Measurements from ENCODE around the gene PSMD9.

PSMD9 gene

DNA sequence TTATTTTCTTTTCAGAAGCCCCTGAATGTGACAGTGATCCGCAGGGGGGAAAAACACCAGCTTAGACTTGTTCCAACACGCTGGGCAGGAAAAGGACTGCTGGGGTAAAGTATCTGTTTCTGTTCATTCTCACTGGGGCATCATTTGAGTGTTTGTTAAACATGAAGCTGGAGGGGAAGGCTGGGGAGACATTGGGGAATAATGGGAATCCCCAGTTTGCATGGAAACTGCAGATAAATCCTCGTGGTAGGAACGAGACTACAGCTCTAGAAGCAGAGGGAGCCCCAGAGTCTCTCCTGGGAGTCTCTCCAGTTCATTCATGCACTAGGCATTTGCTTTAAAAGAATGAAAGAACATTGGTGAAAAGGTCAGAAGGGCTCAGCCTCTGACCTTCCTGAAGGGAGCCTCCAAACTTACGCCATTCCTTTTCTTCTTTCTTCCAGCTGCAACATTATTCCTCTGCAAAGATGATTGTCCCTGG lies 27.3 kb downstream of the PSMD9 start:
- Histone ChIP-seq H2AFZ (ENCODE audit: low read depth, low read length) (no peak overlapping the region), H3K4me2 (ENCODE audit: insufficient read depth, low read length) (no peak overlapping the region), H3K79me2 (ENCODE audit: insufficient read depth, low read length) (peaks cover 3% of the 10 kb centered on the region; the same call in 1 of the 2 replicates), H3K36me3 (ENCODE audit: insufficient read depth, low read length) (peaks cover 48% of the 10 kb centered on the region), H3K27ac (ENCODE audit: low read length) (no peak overlapping the region), H3K9me3 (ENCODE audit: insufficient read depth, low read length, severe bottlenecking) (no peaks in the 10 kb centered on the region), H3K4me1 (ENCODE audit: insufficient read depth, low read length) (peaks cover 14% of the 10 kb centered on the region), H4K20me1 (ENCODE audit: insufficient read depth, low read length) (no peaks in the 10 kb centered on the region), H3K27me3 (ENCODE audit: insufficient read depth, low read length, poor library complexity) (no peaks in the 10 kb centered on the region), H3K4me3 (ENCODE audit: low read depth in 1 of 2, low read length in 2 of 2) (no peak overlapping the region), H3K9ac (ENCODE audit: low read depth, low read length) (no peak overlapping the region)
- DNase-seq (no peak), ATAC-seq (ENCODE audit: insufficient read depth, low read depth) (no peak)
- TF ChIP-seq EZH2 (IDR thresholded peaks at IDR 0.05; ENCODE audit: borderline replicate concordance, low read depth, low read length, severe bottlenecking) (no peak), CTCF (IDR thresholded peaks at IDR 0.05; ENCODE audit: borderline replicate concordance, extremely low read depth, low read length, poor library complexity, severe bottlenecking) (no peak)

- no peak for TF ChIP-seq EZH2 (IDR thresholded peaks at IDR 0.05; ENCODE audit: borderline replicate concordance, low read depth, low read length, severe bottlenecking)
- peak; percentile 51 for TF ChIP-seq CTCF (IDR thresholded peaks at IDR 0.05; ENCODE audit: borderline replicate concordance, extremely low read depth, low read length, poor library complexity, severe bottlenecking)
- no peak overlapping the region for H3K4me2 ChIP-seq (ENCODE audit: insufficient read depth, low read length)
- no peak overlapping the region for H3K9ac ChIP-seq (ENCODE audit: low read depth, low read length)
- H2AFZ ChIP-seq (ENCODE audit: low read depth, low read length): no peak overlapping the region
- peaks cover 42% of the 10 kb centered on the region for H3K36me3 ChIP-seq (ENCODE audit: insufficient read depth, low read length)
- H3K4me1 ChIP-seq (ENCODE audit: insufficient read depth, low read length): peaks cover 14% of the 10 kb centered on the region
- H4K20me1 ChIP-seq (ENCODE audit: insufficient read depth, low read length): no peaks in the 10 kb centered on the region
- H3K9me3 ChIP-seq (ENCODE audit: insufficient read depth, low read length, severe bottlenecking): no peaks in the 10 kb centered on the region
- no peak for ATAC-seq (ENCODE audit: insufficient read depth, low read depth)
- H3K27me3 ChIP-seq (ENCODE audit: insufficient read depth, low read length, poor library complexity): no peaks in the 10 kb centered on the region
- H3K27ac ChIP-seq (ENCODE audit: low read length): no peak overlapping the region; the same call in 1 of the 2 replicates
- H3K4me3 ChIP-seq (ENCODE audit: low read depth in 1 of 2, low read length in 2 of 2): no peak overlapping the region
- H3K79me2 ChIP-seq (ENCODE audit: insufficient read depth, low read length): peaks cover 3% of the 10 kb centered on the region; the same call in 1 of the 2 replicates
- DNase-seq: peak; percentile 22
Observed at GRCh38 chr12:121916719-121917118, 28.1 kb downstream of the PSMD9 start.

- H2AFZ ChIP-seq (ENCODE audit: low read depth, low read length): peak within 1 kb of the TSS; percentile 73
- peaks cover 35% of the 10 kb centered on the region for H3K36me3 ChIP-seq (ENCODE audit: insufficient read depth, low read length)
- no peaks in the 10 kb centered on the region for H3K27me3 ChIP-seq (ENCODE audit: insufficient read depth, low read length, poor library complexity)
- peaks cover 14% of the 10 kb centered on the region for H3K4me1 ChIP-seq (ENCODE audit: insufficient read depth, low read length)
- no peaks in the 10 kb centered on the region for H3K9me3 ChIP-seq (ENCODE audit: insufficient read depth, low read length, severe bottlenecking)
- peak within 1 kb of the TSS; percentile 44 for H3K9ac ChIP-seq (ENCODE audit: low read depth, low read length)
- peak within 1 kb of the TSS in 1 of 2 experiments; percentile 44; a peak in 2 of 4 replicates for H3K4me3 ChIP-seq (ENCODE audit: low read depth in 1 of 2, low read length in 2 of 2)
- ATAC-seq (ENCODE audit: insufficient read depth, low read depth) (peak; percentile 99), DNase-seq (peak; percentile 97)
- peak within 1 kb of the TSS; percentile 71 for H3K4me2 ChIP-seq (ENCODE audit: insufficient read depth, low read length)
- no peaks in the 10 kb centered on the region for H4K20me1 ChIP-seq (ENCODE audit: insufficient read depth, low read length)
- TF ChIP-seq CTCF (IDR thresholded peaks at IDR 0.05; ENCODE audit: borderline replicate concordance, extremely low read depth, low read length, poor library complexity, severe bottlenecking) (peak; percentile 91), EZH2 (IDR thresholded peaks at IDR 0.05; ENCODE audit: borderline replicate concordance, low read depth, low read length, severe bottlenecking) (no peak)
- H3K27ac ChIP-seq (ENCODE audit: low read length): peak within 1 kb of the TSS; percentile 68
- no peaks in the 10 kb centered on the region for H3K79me2 ChIP-seq (ENCODE audit: insufficient read depth, low read length)
Observed at GRCh38 chr12:121917950-121918678, 29.5 kb downstream of the PSMD9 start, which contains the start of gene CFAP251. Gene CFAP251 (plus strand): TSS chr12:121918592. CDS start chr12:121921306, 2,714 bp downstream.
